GM18867 (cell line): ENCODE measurements around the gene TIMM13.
A peak's percentile ranks its signal among the peaks of the same experiment; 100 is the strongest.

ENCODE experiments used
- ATAC-seq: cut with Tn5 transposase; IDR thresholded peaks from one replicate; pipeline ENCODE4 v1.9.1; 2021; ENCODE audit warnings: mild to moderate bottlenecking, moderate library complexity; ENCODE audit not compliant: unreplicated experiment

TIMM13 gene

GRCh38 chr19:2455851-2456570, 28.6 kb upstream of the TIMM13 start:
- ATAC-seq = peak; percentile 33

- no peak for ATAC-seq
These were observed 27.8 kb upstream of the TIMM13 start for GRCh38 chr19:2454962-2455850.

GRCh38 chr19:2454199-2454961, 27.0 kb upstream of the TIMM13 start:
- no peak for ATAC-seq

- no peak for ATAC-seq
These were observed 26.1 kb upstream of the TIMM13 start for GRCh38 chr19:2453431-2454025.

- no peak for ATAC-seq
These were observed 24.4 kb upstream of the TIMM13 start for GRCh38 chr19:2451741-2452140.

- ATAC-seq = no peak
These were observed 23.8 kb upstream of the TIMM13 start for GRCh38 chr19:2451138-2451537.

GRCh38 chr19:2449019-2449418, 21.6 kb upstream of the TIMM13 start:
- ATAC-seq = no peak

GRCh38 chr19:2446381-2446780, 19.0 kb upstream of the TIMM13 start:
- ATAC-seq = no peak

- no peak for ATAC-seq
These were observed 17.0 kb upstream of the TIMM13 start for GRCh38 chr19:2444251-2445002.

GRCh38 chr19:2443785-2444182, 16.4 kb upstream of the TIMM13 start:
- no peak for ATAC-seq

GRCh38 chr19:2443116-2443784, 15.9 kb upstream of the TIMM13 start:
- ATAC-seq = no peak

GRCh38 chr19:2441096-2441752, 13.8 kb upstream of the TIMM13 start:
- ATAC-seq = no peak

GRCh38 chr19:2440515-2440914, 13.1 kb upstream of the TIMM13 start:
- no peak for ATAC-seq

- no peak for ATAC-seq
These were observed 10.8 kb upstream of the TIMM13 start for GRCh38 chr19:2438178-2438577.

GRCh38 chr19:2436926-2437325, 9.5 kb upstream of the TIMM13 start:
- ATAC-seq = no peak

- no peak for ATAC-seq
These were observed 9.0 kb upstream of the TIMM13 start for GRCh38 chr19:2436384-2436783.

- no peak for ATAC-seq
These were observed 7.4 kb upstream of the TIMM13 start for GRCh38 chr19:2434721-2435265.

- ATAC-seq = no peak
These were observed 6.9 kb upstream of the TIMM13 start for GRCh38 chr19:2434267-2434666.

- ATAC-seq = no peak
These were observed 6.5 kb upstream of the TIMM13 start for GRCh38 chr19:2433854-2434253.
